BLaER1 treated with 17β-estradiol and CSF1 and Interleukin-3, amounts not matched to agents 10 nM and 100 nM (cell line): ENCODE measurements around the gene IL11.
A peak's percentile ranks its signal among the peaks of the same experiment; 100 is the strongest.

ENCODE experiments used
- H3K27ac ChIP-seq, 11 experiments: shearing (Covaris generic); formaldehyde crosslinking; 2 replicates each; pipeline ENCODE4 v1.8.1; 2022
- H3K27me3 ChIP-seq, 11 experiments: shearing (Covaris generic); formaldehyde crosslinking; 2 replicates each; pipeline ENCODE4 v1.8.1; 2022
- H3K36me3 ChIP-seq, 11 experiments: shearing (Covaris generic); formaldehyde crosslinking; 2 replicates each; pipeline ENCODE4 v1.8.1; 2022
- H3K4me1 ChIP-seq, 10 experiments: shearing (Covaris generic); formaldehyde crosslinking; 2 replicates each; pipeline ENCODE4 v1.8.1; 2022
- H3K4me2 ChIP-seq, 11 experiments: shearing (Covaris generic); formaldehyde crosslinking; 2 replicates each; pipeline ENCODE4 v1.8.1; 2022
- H3K4me3 ChIP-seq, 10 experiments: shearing (Covaris generic); formaldehyde crosslinking; 2 replicates each; pipeline ENCODE4 v1.8.1; 2022
- H3K9ac ChIP-seq, 11 experiments: shearing (Covaris generic); formaldehyde crosslinking; 2 replicates each; pipeline ENCODE4 v1.8.1; 2022
- H3K9me3 ChIP-seq, 11 experiments: shearing (Covaris generic); formaldehyde crosslinking; replicated peaks in 1 of 11; 2 replicates each; pipeline ENCODE4 v1.8.1; 2022
- H4K20me1 ChIP-seq, 11 experiments: shearing (Covaris generic); formaldehyde crosslinking; 2 replicates each; pipeline ENCODE4 v1.8.1; 2022
- Cebpa-rat ChIP-seq, 11 experiments: shearing (Covaris generic); IDR thresholded peaks; 2 replicates each; pipeline ENCODE4 v1.8.1; 2022

The IL11 gene

GRCh38 chr19:55345101-55345817 lies 25.0 kb downstream of the IL11 start:
- peak overlapping the region in 3 of 11 experiments; percentile 13 to 46 (median 31); a peak in 2 of 22 replicates for H3K4me2 ChIP-seq
- TF ChIP-seq Cebpa-rat (IDR thresholded peaks at IDR 0.05): no peak
- H4K20me1 ChIP-seq: peaks cover 6 to 56% (median 10%) of the 10 kb centered on the region in 11 experiments; a peak in 14 of 22 replicates
- H3K9me3 ChIP-seq: no peaks in the 10 kb centered on the region
- H3K9ac ChIP-seq: peak overlapping the region in 3 of 11 experiments; percentile 18 to 33 (median 19); a peak in 4 of 22 replicates
- H3K4me1 ChIP-seq: peaks cover 19 to 86% (median 72%) of the 10 kb centered on the region in 10 experiments
- H3K36me3 ChIP-seq: peaks cover 16 to 66% (median 38%) of the 10 kb centered on the region in 11 experiments
- peak overlapping the region in 1 of 11 experiments; percentile 2; a peak in 1 of 22 replicates for H3K27ac ChIP-seq
- H3K27me3 ChIP-seq: no peaks in the 10 kb centered on the region
- no peak overlapping the region for H3K4me3 ChIP-seq

GRCh38 chr19:55344444-55344843 lies 25.8 kb downstream of the IL11 start:
- H3K27ac ChIP-seq: peak overlapping the region in 1 of 11 experiments; percentile 36; a peak in 1 of 22 replicates
- peaks cover 19 to 83% (median 71%) of the 10 kb centered on the region in 10 experiments for H3K4me1 ChIP-seq
- TF ChIP-seq Cebpa-rat (IDR thresholded peaks at IDR 0.05): no peak
- H4K20me1 ChIP-seq: peaks cover 6 to 56% (median 10%) of the 10 kb centered on the region in 11 experiments; a peak in 14 of 22 replicates
- no peaks in the 10 kb centered on the region for H3K27me3 ChIP-seq
- peak overlapping the region in 6 of 11 experiments; percentile 20 to 63 (median 29); a peak in 6 of 22 replicates for H3K9ac ChIP-seq
- H3K4me3 ChIP-seq: no peak overlapping the region
- no peaks in the 10 kb centered on the region for H3K9me3 ChIP-seq
- peak overlapping the region in 6 of 11 experiments; percentile 13 to 46 (median 26); a peak in 8 of 22 replicates for H3K4me2 ChIP-seq
- H3K36me3 ChIP-seq: peaks cover 16 to 66% (median 38%) of the 10 kb centered on the region in 11 experiments

GRCh38 chr19:55341595-55342531 lies 28.4 kb downstream of the IL11 start:
- Histone ChIP-seq H3K4me2 (peak overlapping the region; percentile 82 to 100 (median 97)), H3K9ac (peak overlapping the region; percentile 33 to 90 (median 65); a peak in 17 of 22 replicates), H3K36me3 (peaks cover 16 to 52% (median 30%) of the 10 kb centered on the region in 11 experiments; a peak in 21 of 22 replicates), H3K4me1 (peaks cover 26 to 72% (median 59%) of the 10 kb centered on the region in 10 experiments), H3K9me3 (no peaks in the 10 kb centered on the region), H3K27ac (peak overlapping the region in 6 of 11 experiments; percentile 7 to 57 (median 33); a peak in 11 of 22 replicates), H4K20me1 (peaks cover 6 to 46% (median 10%) of the 10 kb centered on the region in 11 experiments; a peak in 14 of 22 replicates), H3K27me3 (no peaks in the 10 kb centered on the region), H3K4me3 (peak overlapping the region; percentile 6 to 85 (median 74); a peak in 14 of 20 replicates)
- TF ChIP-seq Cebpa-rat (IDR thresholded peaks at IDR 0.05): no peak

GRCh38 chr19:55341171-55341588 lies 29.1 kb downstream of the IL11 start:
- Histone ChIP-seq H3K4me2 (peak overlapping the region; percentile 96 to 100 (median 99)), H3K9ac (peak overlapping the region; percentile 84 to 92 (median 89)), H3K9me3 (no peaks in the 10 kb centered on the region), H3K4me1 (peaks cover 26 to 70% (median 57%) of the 10 kb centered on the region in 10 experiments), H4K20me1 (peaks cover 6 to 45% (median 10%) of the 10 kb centered on the region in 11 experiments; a peak in 14 of 22 replicates), H3K4me3 (peak overlapping the region; percentile 68 to 85 (median 77)), H3K27ac (peak overlapping the region in 9 of 11 experiments; percentile 77 to 87 (median 81); a peak in 14 of 22 replicates), H3K36me3 (peaks cover 16 to 47% (median 27%) of the 10 kb centered on the region in 11 experiments; a peak in 21 of 22 replicates), H3K27me3 (no peaks in the 10 kb centered on the region)
- no peak for TF ChIP-seq Cebpa-rat (IDR thresholded peaks at IDR 0.05)

GRCh38 chr19:55340784-55341147 lies 29.5 kb downstream of the IL11 start:
- TF ChIP-seq Cebpa-rat (IDR thresholded peaks at IDR 0.05): no peak
- Histone ChIP-seq H3K27ac (peak overlapping the region; percentile 77 to 87 (median 81)), H3K4me2 (peak overlapping the region; percentile 96 to 100 (median 99))

GRCh38 chr19:55339889-55340783 lies 30.1 kb downstream of the IL11 start:
- Histone ChIP-seq H3K27ac (peak overlapping the region; percentile 77 to 87 (median 81)), H4K20me1 (peaks cover 6 to 35% (median 10%) of the 10 kb centered on the region in 11 experiments; a peak in 14 of 22 replicates), H3K9ac (peak overlapping the region; percentile 84 to 92 (median 89)), H3K9me3 (no peaks in the 10 kb centered on the region), H3K27me3 (no peaks in the 10 kb centered on the region), H3K4me1 (peaks cover 26 to 59% (median 54%) of the 10 kb centered on the region in 10 experiments), H3K36me3 (peaks cover 16 to 36% (median 22%) of the 10 kb centered on the region in 11 experiments; a peak in 21 of 22 replicates), H3K4me3 (peak overlapping the region; percentile 68 to 85 (median 77)), H3K4me2 (peak overlapping the region; percentile 96 to 100 (median 99))
- no peak for TF ChIP-seq Cebpa-rat (IDR thresholded peaks at IDR 0.05)

More at GRCh38 chr19:55340784-55341147, 29.5 kb downstream of the IL11 start:
- peak overlapping the region; percentile 68 to 85 (median 77) for H3K4me3 ChIP-seq
- H3K9me3 ChIP-seq: no peaks in the 10 kb centered on the region
- peaks cover 16 to 43% (median 23%) of the 10 kb centered on the region in 11 experiments; a peak in 21 of 22 replicates for H3K36me3 ChIP-seq
- no peaks in the 10 kb centered on the region for H3K27me3 ChIP-seq
- H4K20me1 ChIP-seq: peaks cover 6 to 41% (median 10%) of the 10 kb centered on the region in 11 experiments; a peak in 14 of 22 replicates
- peak overlapping the region; percentile 84 to 92 (median 89) for H3K9ac ChIP-seq
- peaks cover 26 to 66% (median 57%) of the 10 kb centered on the region in 10 experiments for H3K4me1 ChIP-seq

GRCh38 chr19:55339105-55339888 lies 31.0 kb downstream of the IL11 start, which contains the start of gene KMT5C:
Gene KMT5C (plus strand): TSS chr19:55339876. CDS start chr19:55341937, 2,061 bp downstream.
- Histone ChIP-seq H3K27me3 (no peaks in the 10 kb centered on the region), H3K4me2 (peak within 1 kb of the TSS; percentile 97 to 100 (median 99)), H3K27ac (peak within 1 kb of the TSS; percentile 84 to 96 (median 90)), H3K36me3 (peaks cover 16 to 28% (median 22%) of the 10 kb centered on the region in 11 experiments; a peak in 21 of 22 replicates), H3K4me1 (peaks cover 26 to 53% (median 47%) of the 10 kb centered on the region in 10 experiments), H3K9me3 (no peaks in the 10 kb centered on the region), H4K20me1 (peaks cover 6 to 27% (median 8%) of the 10 kb centered on the region in 11 experiments; a peak in 14 of 22 replicates), H3K9ac (peak within 1 kb of the TSS; percentile 84 to 94 (median 90)), H3K4me3 (peak within 1 kb of the TSS; percentile 68 to 85 (median 77))
- no peak for TF ChIP-seq Cebpa-rat (IDR thresholded peaks at IDR 0.05)
